K562 (cell line): ENCODE results near the gene EVI5L.
"Not testable (repeated sequence)": the region's sequence is repeated elsewhere in the genome, so short reads cannot be mapped to it uniquely, and the experiment has no call there.

Source experiments
- ATF1 ChIP-seq, 2 experiments: fragments of 450-650 bp in 1 of 2; IDR thresholded peaks; 2 replicates each; pipeline ENCODE4 v1.6.1; 2016; ENCODE audit warnings: missing compliant biosample characterization in 1 of 2, missing genetic modification characterization in 1 of 2
- DPF2 ChIP-seq: fragments of 450-650 bp; IDR thresholded peaks from 2 replicates; pipeline ENCODE4 v1.6.1; 2016
- KDM2B ChIP-seq: fragments of 250-450 bp; sonication (Bioruptor Pico); IDR thresholded peaks from 2 replicates; pipeline ENCODE4 v1.8.0; 2021; ENCODE audit warnings: mild to moderate bottlenecking, moderate library complexity
- POLR2A ChIP-seq: fragments of 450-650 bp; conservative IDR thresholded peaks from 2 replicates; pipeline ENCODE4 v1.6.1; 2016
- POU5F1 ChIP-seq: fragments of 150-350 bp; IDR thresholded peaks from 2 replicates; pipeline ENCODE4 v1.6.1; 2014; ENCODE audit warnings: borderline replicate concordance, low read length, low read depth, mild to moderate bottlenecking; ENCODE audit not compliant: partially characterized antibody
- SMARCA4 ChIP-seq: fragments of 450-650 bp; IDR thresholded peaks from 2 replicates; pipeline ENCODE4 v1.6.1; 2016
- ZNF347 ChIP-seq: fragments of 450-650 bp; formaldehyde crosslinking; IDR thresholded peaks from 2 replicates; pipeline ENCODE4 v1.4.0; 2020; ENCODE audit warnings: low read depth, mild to moderate bottlenecking, moderate library complexity
- ZNF584 ChIP-seq: fragments of 200-800 bp; sonication (Bioruptor generic); IDR thresholded peaks from 2 replicates; pipeline ENCODE4 v1.6.1; 2016; ENCODE audit warnings: low read depth, mild to moderate bottlenecking, missing genetic modification characterization, missing compliant biosample characterization
- TF ChIP-seq, protein P1 (sequence below): sonication (generic); formaldehyde crosslinking; IDR thresholded peaks from 2 replicates; pipeline ENCODE4 v1.8.1; 2023; ENCODE audit warnings: mild to moderate bottlenecking, missing genetic modification reagents
- TF ChIP-seq, protein P2 (sequence below): fragments of 450-650 bp; formaldehyde crosslinking; IDR thresholded peaks from 2 replicates; pipeline ENCODE4 v1.4.0; 2022; ENCODE audit warnings: mild to moderate bottlenecking, moderate library complexity
- TF ChIP-seq, protein P3 (sequence below), 3 experiments: IDR thresholded peaks in 2 of 3; conservative IDR thresholded peaks in 1 of 3; 2 replicates each; pipeline ENCODE4 v1.5.1; 2011 to 2012; ENCODE audit warnings: low read length in 3 of 3, mild to moderate bottlenecking in 3 of 3, control low read depth in 2 of 3, improper control_type of control experiment in 1 of 3, inconsistent platforms in 1 of 3, low read depth in 1 of 3, mixed read lengths in 1 of 3, moderate library complexity in 1 of 3; ENCODE audit not compliant: insufficient read depth in 2 of 3
- TF ChIP-seq, protein P4 (sequence below): IDR thresholded peaks from 3 replicates; pipeline ENCODE4 v1.6.1; 2011; ENCODE audit warnings: borderline replicate concordance, mild to moderate bottlenecking, moderate library complexity; ENCODE audit not compliant: insufficient read length; ENCODE audit errors: extremely low read depth

DNA sequence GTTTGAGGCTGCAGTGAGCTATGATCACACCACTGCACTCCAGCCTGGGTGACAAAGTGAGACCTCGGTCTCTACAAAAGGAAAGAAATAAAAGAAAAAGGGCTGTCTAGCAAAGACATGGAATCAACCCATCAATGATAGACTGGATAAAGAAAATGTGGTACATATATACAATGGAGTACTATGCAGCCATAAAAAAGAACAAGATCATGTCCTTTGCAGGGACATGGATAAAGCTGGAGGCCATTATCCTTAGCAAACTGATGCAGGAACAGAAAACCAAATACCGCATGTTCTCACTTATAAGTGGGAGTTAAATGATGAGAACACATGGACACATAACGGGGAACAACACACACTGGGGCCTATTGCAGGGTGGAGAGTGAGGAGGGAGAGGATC lies 14.0 kb upstream of the EVI5L start:
- TF ChIP-seq, protein P1, sequence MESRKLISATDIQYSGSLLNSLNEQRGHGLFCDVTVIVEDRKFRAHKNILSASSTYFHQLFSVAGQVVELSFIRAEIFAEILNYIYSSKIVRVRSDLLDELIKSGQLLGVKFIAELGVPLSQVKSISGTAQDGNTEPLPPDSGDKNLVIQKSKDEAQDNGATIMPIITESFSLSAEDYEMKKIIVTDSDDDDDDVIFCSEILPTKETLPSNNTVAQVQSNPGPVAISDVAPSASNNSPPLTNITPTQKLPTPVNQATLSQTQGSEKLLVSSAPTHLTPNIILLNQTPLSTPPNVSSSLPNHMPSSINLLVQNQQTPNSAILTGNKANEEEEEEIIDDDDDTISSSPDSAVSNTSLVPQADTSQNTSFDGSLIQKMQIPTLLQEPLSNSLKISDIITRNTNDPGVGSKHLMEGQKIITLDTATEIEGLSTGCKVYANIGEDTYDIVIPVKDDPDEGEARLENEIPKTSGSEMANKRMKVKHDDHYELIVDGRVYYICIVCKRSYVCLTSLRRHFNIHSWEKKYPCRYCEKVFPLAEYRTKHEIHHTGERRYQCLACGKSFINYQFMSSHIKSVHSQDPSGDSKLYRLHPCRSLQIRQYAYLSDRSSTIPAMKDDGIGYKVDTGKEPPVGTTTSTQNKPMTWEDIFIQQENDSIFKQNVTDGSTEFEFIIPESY (CRISPR knock-in tag): not testable (repeated sequence)
- TF ChIP-seq ZNF347 (CRISPR knock-in tag); KDM2B (CRISPR knock-in tag); SMARCA4; ATF1 (CRISPR knock-in tag; IDR thresholded peaks at IDR 0.05); ATF1 (tag; IDR thresholded peaks at IDR 0.05); ZNF584; POU5F1; POLR2A; DPF2: not testable (repeated sequence)
- TF ChIP-seq, protein P2, sequence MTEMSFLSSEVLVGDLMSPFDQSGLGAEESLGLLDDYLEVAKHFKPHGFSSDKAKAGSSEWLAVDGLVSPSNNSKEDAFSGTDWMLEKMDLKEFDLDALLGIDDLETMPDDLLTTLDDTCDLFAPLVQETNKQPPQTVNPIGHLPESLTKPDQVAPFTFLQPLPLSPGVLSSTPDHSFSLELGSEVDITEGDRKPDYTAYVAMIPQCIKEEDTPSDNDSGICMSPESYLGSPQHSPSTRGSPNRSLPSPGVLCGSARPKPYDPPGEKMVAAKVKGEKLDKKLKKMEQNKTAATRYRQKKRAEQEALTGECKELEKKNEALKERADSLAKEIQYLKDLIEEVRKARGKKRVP (CRISPR knock-in tag): not testable (repeated sequence)
- TF ChIP-seq, protein P3, sequence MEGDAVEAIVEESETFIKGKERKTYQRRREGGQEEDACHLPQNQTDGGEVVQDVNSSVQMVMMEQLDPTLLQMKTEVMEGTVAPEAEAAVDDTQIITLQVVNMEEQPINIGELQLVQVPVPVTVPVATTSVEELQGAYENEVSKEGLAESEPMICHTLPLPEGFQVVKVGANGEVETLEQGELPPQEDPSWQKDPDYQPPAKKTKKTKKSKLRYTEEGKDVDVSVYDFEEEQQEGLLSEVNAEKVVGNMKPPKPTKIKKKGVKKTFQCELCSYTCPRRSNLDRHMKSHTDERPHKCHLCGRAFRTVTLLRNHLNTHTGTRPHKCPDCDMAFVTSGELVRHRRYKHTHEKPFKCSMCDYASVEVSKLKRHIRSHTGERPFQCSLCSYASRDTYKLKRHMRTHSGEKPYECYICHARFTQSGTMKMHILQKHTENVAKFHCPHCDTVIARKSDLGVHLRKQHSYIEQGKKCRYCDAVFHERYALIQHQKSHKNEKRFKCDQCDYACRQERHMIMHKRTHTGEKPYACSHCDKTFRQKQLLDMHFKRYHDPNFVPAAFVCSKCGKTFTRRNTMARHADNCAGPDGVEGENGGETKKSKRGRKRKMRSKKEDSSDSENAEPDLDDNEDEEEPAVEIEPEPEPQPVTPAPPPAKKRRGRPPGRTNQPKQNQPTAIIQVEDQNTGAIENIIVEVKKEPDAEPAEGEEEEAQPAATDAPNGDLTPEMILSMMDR (IDR thresholded peaks at IDR 0.05 in 2 of 3, conservative IDR thresholded peaks at IDR 0.05 in 1 of 3; ENCODE audit: insufficient read depth in 2 of 3, low read depth in 1 of 3, low read length in 3 of 3): not testable (repeated sequence)
- TF ChIP-seq, protein P4, sequence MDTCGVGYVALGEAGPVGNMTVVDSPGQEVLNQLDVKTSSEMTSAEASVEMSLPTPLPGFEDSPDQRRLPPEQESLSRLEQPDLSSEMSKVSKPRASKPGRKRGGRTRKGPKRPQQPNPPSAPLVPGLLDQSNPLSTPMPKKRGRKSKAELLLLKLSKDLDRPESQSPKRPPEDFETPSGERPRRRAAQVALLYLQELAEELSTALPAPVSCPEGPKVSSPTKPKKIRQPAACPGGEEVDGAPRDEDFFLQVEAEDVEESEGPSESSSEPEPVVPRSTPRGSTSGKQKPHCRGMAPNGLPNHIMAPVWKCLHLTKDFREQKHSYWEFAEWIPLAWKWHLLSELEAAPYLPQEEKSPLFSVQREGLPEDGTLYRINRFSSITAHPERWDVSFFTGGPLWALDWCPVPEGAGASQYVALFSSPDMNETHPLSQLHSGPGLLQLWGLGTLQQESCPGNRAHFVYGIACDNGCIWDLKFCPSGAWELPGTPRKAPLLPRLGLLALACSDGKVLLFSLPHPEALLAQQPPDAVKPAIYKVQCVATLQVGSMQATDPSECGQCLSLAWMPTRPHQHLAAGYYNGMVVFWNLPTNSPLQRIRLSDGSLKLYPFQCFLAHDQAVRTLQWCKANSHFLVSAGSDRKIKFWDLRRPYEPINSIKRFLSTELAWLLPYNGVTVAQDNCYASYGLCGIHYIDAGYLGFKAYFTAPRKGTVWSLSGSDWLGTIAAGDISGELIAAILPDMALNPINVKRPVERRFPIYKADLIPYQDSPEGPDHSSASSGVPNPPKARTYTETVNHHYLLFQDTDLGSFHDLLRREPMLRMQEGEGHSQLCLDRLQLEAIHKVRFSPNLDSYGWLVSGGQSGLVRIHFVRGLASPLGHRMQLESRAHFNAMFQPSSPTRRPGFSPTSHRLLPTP: not testable (repeated sequence)
